GM21447 (cell line): Measurements from ENCODE around the gene GABRG3.
"Not testable (repeated sequence)": the region's sequence is repeated elsewhere in the genome, so short reads cannot be mapped to it uniquely, and the experiment has no call there.

Experiments used
- ATAC-seq: cut with Tn5 transposase; IDR thresholded peaks from one replicate; pipeline ENCODE4 v1.9.1; 2021; ENCODE audit not compliant: unreplicated experiment

Gene GABRG3

GRCh38 chr15:27324886-27325615, 354.1 kb downstream of the GABRG3 start:
- no peak for ATAC-seq

GRCh38 chr15:27327467-27328025, 356.6 kb downstream of the GABRG3 start:
- no peak for ATAC-seq

- ATAC-seq, result no peak
Measured at GRCh38 chr15:27328186-27328585, 357.2 kb downstream of the GABRG3 start.

GRCh38 chr15:27328608-27329007, 357.6 kb downstream of the GABRG3 start:
- no peak for ATAC-seq

- no peak for ATAC-seq
Measured at GRCh38 chr15:27330326-27330725, 359.3 kb downstream of the GABRG3 start.

- no peak for ATAC-seq
Measured at GRCh38 chr15:27336676-27337075, 365.7 kb downstream of the GABRG3 start.

- no peak for ATAC-seq
Measured at GRCh38 chr15:27339138-27339537, 368.2 kb downstream of the GABRG3 start.

- ATAC-seq, result no peak
Measured at GRCh38 chr15:27341780-27342343, 370.9 kb downstream of the GABRG3 start.

- no peak for ATAC-seq
Measured at GRCh38 chr15:27342991-27343390, 372.0 kb downstream of the GABRG3 start.

GRCh38 chr15:27352136-27352535, 381.2 kb downstream of the GABRG3 start:
- ATAC-seq, result no peak

GRCh38 chr15:27353856-27354255, 382.9 kb downstream of the GABRG3 start:
- no peak for ATAC-seq

- ATAC-seq, result no peak
Measured at GRCh38 chr15:27358751-27359434, 387.9 kb downstream of the GABRG3 start.

GRCh38 chr15:27359586-27359985, 388.6 kb downstream of the GABRG3 start:
- ATAC-seq, result no peak

- ATAC-seq, result no peak
Measured at GRCh38 chr15:27360316-27360715, 389.3 kb downstream of the GABRG3 start.

- ATAC-seq, result no peak
Measured at GRCh38 chr15:27361438-27361837, 390.5 kb downstream of the GABRG3 start.

- ATAC-seq, result no peak
Measured at GRCh38 chr15:27365456-27365855, 394.5 kb downstream of the GABRG3 start.

GRCh38 chr15:27377391-27377790, 406.4 kb downstream of the GABRG3 start:
- ATAC-seq, result not testable (repeated sequence)

GRCh38 chr15:27382361-27383025, 411.5 kb downstream of the GABRG3 start:
- ATAC-seq, result no peak

- ATAC-seq, result no peak
Measured at GRCh38 chr15:27383726-27384125, 412.7 kb downstream of the GABRG3 start.

- ATAC-seq, result no peak
Measured at GRCh38 chr15:27392163-27392562, 421.2 kb downstream of the GABRG3 start.

- ATAC-seq, result no peak
Measured at GRCh38 chr15:27396521-27396920, 425.5 kb downstream of the GABRG3 start.
